HepG2 (cell line): ENCODE data around the gene CLIC1. TPM values are rescaled to one million over a fixed set of nuclear protein-coding genes. Genes with fewer than 3 reads are reported as not detected.
A peak's percentile ranks its signal among the peaks of the same experiment; 100 is the strongest.

Experiments
- ATAD3A ChIP-seq: sonication (generic); formaldehyde crosslinking; IDR thresholded peaks from 2 replicates; pipeline ENCODE4 v1.4.0; 2020; ENCODE audit warnings: missing genetic modification reagents
- DMAP1 ChIP-seq: IDR thresholded peaks from 2 replicates; pipeline ENCODE4 v1.6.1; 2016
- DMTF1 ChIP-seq: sonication (generic); formaldehyde crosslinking; IDR thresholded peaks from 2 replicates; pipeline ENCODE4 v1.4.0; 2020; ENCODE audit warnings: mild to moderate bottlenecking, missing genetic modification reagents
- DNMT3B ChIP-seq: conservative IDR thresholded peaks from 2 replicates; pipeline ENCODE4 v1.6.1; 2016; ENCODE audit warnings: missing biosample characterization, control low read depth
- ELF4 ChIP-seq: sonication (generic); formaldehyde crosslinking; IDR thresholded peaks from 2 replicates; pipeline ENCODE4 v1.5.0; 2020; ENCODE audit warnings: missing genetic modification reagents, mild to moderate bottlenecking, moderate library complexity, borderline replicate concordance
- ETV5 ChIP-seq: IDR thresholded peaks from 2 replicates; pipeline ENCODE4 v1.6.1; 2018; ENCODE audit warnings: missing biosample characterization, missing genetic modification reagents, inconsistent platforms, borderline replicate concordance
- GATAD2A ChIP-seq: IDR thresholded peaks from 2 replicates; pipeline ENCODE4 v1.6.1; 2016
- GZF1 ChIP-seq: sonication (generic); formaldehyde crosslinking; IDR thresholded peaks from 2 replicates; pipeline ENCODE4 v1.5.1; 2020; ENCODE audit warnings: mild to moderate bottlenecking, missing genetic modification reagents
- IKZF4 ChIP-seq: sonication (generic); formaldehyde crosslinking; IDR thresholded peaks from 2 replicates; pipeline ENCODE4 v1.5.1; 2020; ENCODE audit warnings: borderline replicate concordance, mild to moderate bottlenecking, low read depth, missing genetic modification reagents; ENCODE audit errors: not compliant biosample characterization
- IRF2 ChIP-seq: IDR thresholded peaks from 2 replicates; pipeline ENCODE4 v1.6.1; 2018; ENCODE audit warnings: missing genetic modification reagents, missing compliant biosample characterization
- KAT2B ChIP-seq: fragments of 150-350 bp; IDR thresholded peaks from 2 replicates; pipeline ENCODE4 v1.6.1; 2014; ENCODE audit warnings: low read depth, low read length, borderline replicate concordance
- NFE2L2 ChIP-seq: fragments of 150-350 bp; IDR thresholded peaks from 2 replicates; pipeline ENCODE4 v1.6.1; 2014; ENCODE audit warnings: low read length
- PAF1 ChIP-seq: IDR thresholded peaks from 2 replicates; pipeline ENCODE4 v1.6.1; 2016; ENCODE audit warnings: missing genetic modification reagents, missing compliant biosample characterization
- PHF21A ChIP-seq: sonication (generic); formaldehyde crosslinking; IDR thresholded peaks from 2 replicates; pipeline ENCODE4 v1.5.0; 2020; ENCODE audit warnings: mild to moderate bottlenecking, missing genetic modification reagents
- PITX1 ChIP-seq: sonication (generic); formaldehyde crosslinking; IDR thresholded peaks from 2 replicates; pipeline ENCODE4 v1.5.1; 2020; ENCODE audit warnings: mild to moderate bottlenecking, missing genetic modification reagents
- RFXAP ChIP-seq: sonication (generic); formaldehyde crosslinking; IDR thresholded peaks from 2 replicates; pipeline ENCODE4 v1.4.0; 2020; ENCODE audit warnings: missing genetic modification reagents, borderline replicate concordance
- SYNCRIP ChIP-seq: fragments of 200-400 bp; formaldehyde crosslinking; IDR thresholded peaks from 2 replicates; pipeline ENCODE4 v1.6.1; 2018; ENCODE audit warnings: mild to moderate bottlenecking, low read depth, low read length; ENCODE audit not compliant: insufficient read depth
- TRIM24 ChIP-seq: sonication (generic); formaldehyde crosslinking; IDR thresholded peaks from 2 replicates; pipeline ENCODE4 v1.8.0; 2022; ENCODE audit warnings: mild to moderate bottlenecking, missing genetic modification reagents
- ZFP62 ChIP-seq: sonication (generic); formaldehyde crosslinking; IDR thresholded peaks from 2 replicates; pipeline ENCODE4 v1.4.0; 2020; ENCODE audit warnings: missing genetic modification reagents
- ZNF143 ChIP-seq: sonication (generic); formaldehyde crosslinking; IDR thresholded peaks from 2 replicates; pipeline ENCODE4 v1.4.0; 2020; ENCODE audit warnings: missing genetic modification reagents
- ZNF382 ChIP-seq: sonication (generic); formaldehyde crosslinking; IDR thresholded peaks from 2 replicates; pipeline ENCODE4 v1.5.0; 2020; ENCODE audit warnings: missing genetic modification reagents, mild to moderate bottlenecking, borderline replicate concordance
- ZNF414 ChIP-seq: sonication (generic); formaldehyde crosslinking; IDR thresholded peaks from 2 replicates; pipeline ENCODE4 v1.5.0; 2020; ENCODE audit warnings: missing genetic modification reagents
- ZNF501 ChIP-seq: sonication (generic); formaldehyde crosslinking; IDR thresholded peaks from 2 replicates; pipeline ENCODE4 v1.5.1; 2020; ENCODE audit warnings: mild to moderate bottlenecking, moderate library complexity, missing genetic modification reagents
- ZNF546 ChIP-seq: sonication (generic); formaldehyde crosslinking; conservative IDR thresholded peaks from 2 replicates; pipeline ENCODE4 v1.8.1; 2023; ENCODE audit warnings: mild to moderate bottlenecking, missing genetic modification reagents
- ZNF816 ChIP-seq: sonication (generic); formaldehyde crosslinking; IDR thresholded peaks from 2 replicates; pipeline ENCODE4 v1.8.0; 2022; ENCODE audit warnings: missing genetic modification reagents, mild to moderate bottlenecking, borderline replicate concordance
- ZNF83 ChIP-seq: sonication (generic); formaldehyde crosslinking; IDR thresholded peaks from 2 replicates; pipeline ENCODE4 v1.4.0; 2020; ENCODE audit warnings: missing genetic modification reagents, mild to moderate bottlenecking, borderline replicate concordance
- ZNF891 ChIP-seq: sonication (generic); formaldehyde crosslinking; IDR thresholded peaks from 2 replicates; pipeline ENCODE4 v1.5.0; 2020; ENCODE audit warnings: mild to moderate bottlenecking, missing genetic modification reagents
- ZSCAN29 ChIP-seq: sonication (generic); formaldehyde crosslinking; conservative IDR thresholded peaks from 2 replicates; pipeline ENCODE4 v1.4.0; 2020; ENCODE audit warnings: mild to moderate bottlenecking, missing genetic modification reagents
- polyA plus RNA-seq, 8 experiments: library from polyadenylated mRNA; depleted of rRNA in 3 of 8; stranded (reverse) in 7 of 8; unstranded in 1 of 8; fragments of >200 nt; fragmentation: Illumina TruSeq in 4 of 8; extraction: Trizol in 4 of 8; gene quantifications; 2 replicates each; pipeline versions ENCODE4 v1.2.1 to v1.2.3, GENCODE V29; 2011 to 2016; ENCODE audit warnings: low read depth in 4 of 8, missing spikeins in 1 of 8, mixed read lengths in 1 of 8; ENCODE audit not compliant: insufficient read depth in 1 of 8
- total RNA-seq, 5 experiments: library from RNA; depleted of rRNA; stranded (reverse); fragments of >200 nt; fragmentation: Illumina TruSeq; extraction: Trizol; gene quantifications; 2 replicates each; pipeline ENCODE4 v1.2.3, GENCODE V29; 2016; ENCODE audit warnings: low read depth in 1 of 5
- TF ChIP-seq, protein P1 (sequence below): IDR thresholded peaks from 2 replicates; pipeline ENCODE4 v1.6.1; 2016; ENCODE audit warnings: missing compliant biosample characterization, missing genetic modification reagents, borderline replicate concordance

CLIC1 gene
- total and polyA plus RNA-seq, 2 of the 13 experiments (the other 11 are each of a cell fraction or from before 2014, with no cell fraction given), result 602 to 891 TPM

- no peak for TF ChIP-seq SYNCRIP
- TF ChIP-seq ZNF83 (CRISPR knock-in tag), result peak; percentile 73; the same call in 1 of the 2 replicates
- peak; percentile 87; the same call in 1 of the 2 replicates for TF ChIP-seq ATAD3A (CRISPR knock-in tag)
- peak; percentile 98 for TF ChIP-seq ZNF891 (CRISPR knock-in tag)
- no peak for TF ChIP-seq NFE2L2
- TF ChIP-seq DMTF1, result peak; percentile 95
- peak; percentile 98 for TF ChIP-seq IKZF4 (CRISPR knock-in tag)
- TF ChIP-seq ZNF501 (CRISPR knock-in tag), result peak; percentile 88
- peak; percentile 61; the same call in 1 of the 2 replicates for TF ChIP-seq PITX1 (CRISPR knock-in tag)
- TF ChIP-seq ELF4, result no peak
- 0 out of 2 replicates have a peak, but pooled peaks have one; percentile 42 for TF ChIP-seq ZSCAN29 (CRISPR knock-in tag)
- TF ChIP-seq PHF21A, result peak; percentile 96
- TF ChIP-seq ETV5, result no peak; the same call in none of the 2 replicates
- TF ChIP-seq PAF1 (CRISPR knock-in tag), result no peak
- no peak; the same call in 1 of the 2 replicates for TF ChIP-seq ZNF414
- TF ChIP-seq TRIM24, result no peak
- peak; percentile 97 for TF ChIP-seq DMAP1
- TF ChIP-seq DNMT3B (CRISPR knock-in tag), result peak; percentile 93
- TF ChIP-seq ZNF816 (CRISPR knock-in tag), result peak; percentile 100
- no peak; the same call in 1 of the 2 replicates for TF ChIP-seq IRF2
- peak; percentile 98 for TF ChIP-seq RFXAP
- peak; percentile 54 for TF ChIP-seq GATAD2A
- TF ChIP-seq ZFP62 (CRISPR knock-in tag), result no peak
- peak; percentile 94 for TF ChIP-seq ZNF546 (CRISPR knock-in tag)
- TF ChIP-seq, protein P1, sequence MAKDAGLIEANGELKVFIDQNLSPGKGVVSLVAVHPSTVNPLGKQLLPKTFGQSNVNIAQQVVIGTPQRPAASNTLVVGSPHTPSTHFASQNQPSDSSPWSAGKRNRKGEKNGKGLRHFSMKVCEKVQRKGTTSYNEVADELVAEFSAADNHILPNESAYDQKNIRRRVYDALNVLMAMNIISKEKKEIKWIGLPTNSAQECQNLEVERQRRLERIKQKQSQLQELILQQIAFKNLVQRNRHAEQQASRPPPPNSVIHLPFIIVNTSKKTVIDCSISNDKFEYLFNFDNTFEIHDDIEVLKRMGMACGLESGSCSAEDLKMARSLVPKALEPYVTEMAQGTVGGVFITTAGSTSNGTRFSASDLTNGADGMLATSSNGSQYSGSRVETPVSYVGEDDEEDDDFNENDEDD, result peak; percentile 100
- TF ChIP-seq KAT2B, result no peak
- TF ChIP-seq GZF1 (CRISPR knock-in tag), result peak; percentile 50; the same call in 1 of the 2 replicates
- TF ChIP-seq ZNF382 (CRISPR knock-in tag), result no peak
- TF ChIP-seq ZNF143, result no peak; the same call in none of the 2 replicates
These were observed 3.5 kb upstream of the CLIC1 start, which contains the start of gene MSH5 (continued) for GRCh38 chr6:31739639-31740396.
